ENCODE results near the gene CEP170B. TPM values are rescaled to one million over a fixed set of nuclear protein-coding genes. Genes with fewer than 3 reads are reported as not detected.
A peak's percentile ranks its signal among the peaks of the same experiment; 100 is the strongest.
"Not testable (repeated sequence)": the region's sequence is repeated elsewhere in the genome, so short reads cannot be mapped to it uniquely, and the experiment has no call there.

CEP170B gene
- total RNA-seq, 4 donors from 2014 or later: 1.2 to 28.8 (median 8.3) TPM

GRCh38 chr14:104830781-104831180 is 34.3 kb upstream of the CEP170B start:
- TF ChIP-seq POLR2A (IDR thresholded peaks at IDR 0.05) (no peak), CTCF (IDR thresholded peaks at IDR 0.05) (no peak)
- H3K4me3 ChIP-seq: no peak overlapping the region
- H3K9me3 ChIP-seq: no peaks in the 10 kb centered on the region
- H3K27me3 ChIP-seq: no peaks in the 10 kb centered on the region
- H3K4me1 ChIP-seq: peaks cover 0 to 5% of the 10 kb centered on the region in 2 donors
- H3K36me3 ChIP-seq: no peaks in the 10 kb centered on the region
- intact Hi-C loops (cut with DNase I; ENCODE audit: low total_unique reads): no loop called here
- DNase-seq: no peak
- H3K27ac ChIP-seq: no peak overlapping the region

DNA sequence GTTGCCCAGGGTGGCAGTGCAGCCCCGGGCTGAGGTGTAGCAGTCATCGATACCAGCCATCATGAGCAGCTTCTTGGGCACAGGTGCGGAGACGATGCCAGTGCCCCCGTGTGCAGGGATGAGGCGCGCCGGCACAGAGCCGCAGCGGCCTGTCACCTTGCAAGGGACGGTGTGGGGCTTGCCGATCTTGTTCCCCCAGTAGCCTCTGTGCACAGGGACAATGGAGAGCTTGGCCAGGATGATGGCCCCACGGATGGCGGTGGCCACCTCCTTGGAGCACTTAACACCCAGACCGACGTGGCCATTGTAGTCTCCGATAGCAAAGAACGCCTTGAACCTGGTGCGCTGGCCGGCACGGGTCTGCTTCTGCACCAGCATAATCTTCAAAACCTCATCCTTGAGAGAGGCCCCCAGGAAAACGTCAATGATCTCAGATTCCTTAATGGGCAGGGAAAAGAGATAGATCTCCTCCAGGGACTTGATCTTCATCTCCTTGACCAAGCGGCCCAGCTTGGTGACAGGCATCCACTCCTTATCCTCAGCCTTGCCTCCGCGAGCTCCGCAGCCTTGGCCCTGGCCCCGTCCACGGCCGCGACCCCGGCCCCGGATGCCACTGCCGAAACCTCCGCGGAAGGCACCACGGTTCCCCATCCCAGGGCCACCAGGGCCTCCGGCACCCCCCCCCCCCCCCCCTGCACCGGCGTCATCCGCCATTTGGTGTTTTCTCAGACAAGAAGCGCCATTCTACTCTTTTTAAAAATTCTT is 28.7 kb upstream of the CEP170B start:
- H3K27me3 ChIP-seq; H3K36me3 ChIP-seq; H3K4me3 ChIP-seq; intact Hi-C loops (cut with DNase I; ENCODE audit: low total_unique reads); H3K9me3 ChIP-seq; H3K4me1 ChIP-seq; H3K27ac ChIP-seq: not testable (repeated sequence)
- DNase-seq: peak in 1 of 2 donors; percentile 4

DNA sequence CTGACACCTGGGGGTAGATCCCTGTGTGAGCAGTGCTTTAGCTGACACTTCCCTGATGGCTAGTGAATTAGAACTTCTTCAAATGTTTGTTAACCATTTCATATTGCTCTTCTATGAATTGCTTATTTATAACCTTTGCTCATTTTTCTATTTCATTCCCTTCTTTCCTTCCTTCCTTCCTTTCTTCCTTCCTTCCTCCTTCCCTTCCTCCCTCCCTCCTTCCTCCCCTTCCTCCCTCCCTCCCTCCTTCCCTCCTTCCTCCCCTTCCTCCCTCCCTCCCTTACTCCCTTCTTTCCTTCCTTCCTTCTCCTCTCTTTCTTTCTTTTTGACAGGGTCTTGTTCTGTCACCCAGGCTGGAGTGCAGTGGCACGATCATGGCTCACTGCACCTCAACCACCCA is 23.3 kb upstream of the CEP170B start:
- no peak for DNase-seq
- H3K27me3 ChIP-seq: peaks cover 4 to 20% of the 10 kb centered on the region in 2 donors
- TF ChIP-seq CTCF (IDR thresholded peaks at IDR 0.05) (no peak), POLR2A (IDR thresholded peaks at IDR 0.05) (no peak)

DNA sequence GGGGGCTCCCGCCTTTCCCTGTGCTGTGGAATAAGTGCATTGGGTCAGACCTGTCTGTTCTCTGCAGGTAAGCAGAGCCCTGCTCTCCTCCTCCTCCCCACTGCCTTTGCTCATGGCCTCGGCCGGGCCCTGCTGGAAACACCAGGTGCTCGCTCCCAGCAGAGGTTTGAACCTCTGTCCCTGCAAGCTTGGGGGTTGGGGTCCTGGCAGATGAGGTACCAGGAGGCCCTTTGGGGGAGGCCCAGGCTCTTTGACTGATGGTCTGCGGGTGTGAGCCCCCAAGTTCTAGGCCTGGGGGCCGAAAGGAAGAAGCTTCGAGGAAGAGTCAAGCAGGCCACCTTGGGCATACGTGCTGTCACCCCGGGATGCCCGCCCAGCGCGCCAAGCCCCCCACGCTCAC is 22.1 kb upstream of the CEP170B start:
- peak in 1 of 2 donors; percentile 6 for DNase-seq
- Histone ChIP-seq H3K9me3 (no peaks in the 10 kb centered on the region), H3K4me1 (peaks cover 0 to 12% of the 10 kb centered on the region in 2 donors), H3K27ac (no peak overlapping the region), H3K4me3 (no peak overlapping the region), H3K27me3 (peaks cover 4 to 20% of the 10 kb centered on the region in 2 donors), H3K36me3 (no peaks in the 10 kb centered on the region)
- no peak for TF ChIP-seq CTCF (IDR thresholded peaks at IDR 0.05)
- TF ChIP-seq POLR2A (IDR thresholded peaks at IDR 0.05): no peak
- intact Hi-C loops (cut with DNase I; ENCODE audit: low total_unique reads): no loop called here

More for the DNA sequence above, 23.3 kb upstream of the CEP170B start:
- no peaks in the 10 kb centered on the region for H3K9me3 ChIP-seq
- H3K4me1 ChIP-seq: peaks cover 0 to 12% of the 10 kb centered on the region in 2 donors
- intact Hi-C loops (cut with DNase I; ENCODE audit: low total_unique reads): no loop called here
- no peak overlapping the region for H3K4me3 ChIP-seq
- H3K36me3 ChIP-seq: no peaks in the 10 kb centered on the region
- no peak overlapping the region for H3K27ac ChIP-seq

DNA sequence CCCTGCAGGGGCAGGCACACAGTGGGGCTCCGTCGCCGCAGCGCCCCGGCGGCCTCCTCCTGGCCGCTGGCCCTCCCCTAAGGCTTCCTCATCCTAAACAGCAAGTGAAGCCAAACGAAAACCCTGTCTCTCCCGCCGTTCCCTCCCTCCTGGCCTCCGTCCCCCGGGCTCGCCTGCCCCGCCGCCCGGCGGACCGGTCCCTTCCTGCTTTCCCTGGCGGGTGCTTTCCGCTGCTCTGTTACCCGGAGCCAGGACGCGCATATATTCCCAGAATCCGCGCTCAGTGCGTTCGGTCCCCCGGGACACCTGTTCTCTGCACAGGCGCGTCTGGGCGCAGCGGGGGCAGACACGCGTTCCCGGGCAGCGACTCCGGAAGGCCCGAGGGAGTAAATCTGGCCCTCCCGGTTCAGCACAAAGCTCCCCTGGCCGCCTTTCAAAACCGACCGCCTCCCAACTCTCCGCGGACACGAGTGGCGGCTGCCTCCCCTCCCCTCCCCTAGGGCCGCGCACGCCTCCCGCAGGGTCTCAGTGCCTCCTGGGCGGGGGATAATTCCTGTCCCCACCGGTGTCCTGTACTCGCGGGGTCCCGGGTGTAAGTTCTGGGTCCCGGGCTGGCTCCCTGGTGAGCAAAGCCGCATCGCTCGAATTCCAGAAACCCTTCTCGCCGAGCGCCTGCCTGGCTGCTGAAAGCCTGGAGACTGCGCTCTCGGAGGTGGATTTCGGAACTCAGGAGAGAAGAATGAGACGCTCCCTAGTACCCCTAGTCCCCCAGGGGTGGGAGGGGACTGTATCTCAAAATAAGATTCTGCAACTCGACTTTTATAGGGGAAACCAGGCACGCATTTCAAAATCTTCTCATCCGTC is 21.4 kb upstream of the CEP170B start:
- Histone ChIP-seq H3K4me3 (peak overlapping the region in 1 of 2 donors; percentile 19), H3K4me1 (peaks cover 0 to 12% of the 10 kb centered on the region in 2 donors), H3K27me3 (peaks cover 4 to 20% of the 10 kb centered on the region in 2 donors), H3K36me3 (no peaks in the 10 kb centered on the region), H3K9me3 (no peaks in the 10 kb centered on the region), H3K27ac (no peak overlapping the region)
- TF ChIP-seq CTCF (IDR thresholded peaks at IDR 0.05): no peak
- TF ChIP-seq POLR2A (IDR thresholded peaks at IDR 0.05): no peak
- intact Hi-C loops (cut with DNase I; ENCODE audit: low total_unique reads): no loop called here
- DNase-seq: peak in 1 of 2 donors; percentile 14

Data from uterus (tissue), 4 donors.